AG09309 (cell line): ENCODE results near the gene POLDIP2.

Experiments
- DNase-seq: peaks from one replicate; pipeline ENCODE4 v3.0.0-alpha.2; 2010; ENCODE audit warnings: low read depth
- H3K4me3 ChIP-seq: 2 replicates; pipeline ENCODE4 v1.5.1; 2011; ENCODE audit warnings: mild to moderate bottlenecking, low read depth, low read length, moderate library complexity; ENCODE audit not compliant: control insufficient read depth
- CTCF ChIP-seq: IDR thresholded peaks from 2 replicates; pipeline ENCODE4 v1.5.1; 2011; ENCODE audit warnings: mild to moderate bottlenecking, low read depth, low read length, inconsistent platforms; ENCODE audit not compliant: insufficient read depth, control insufficient read depth; ENCODE audit errors: missing control alignments

Gene POLDIP2

DNA sequence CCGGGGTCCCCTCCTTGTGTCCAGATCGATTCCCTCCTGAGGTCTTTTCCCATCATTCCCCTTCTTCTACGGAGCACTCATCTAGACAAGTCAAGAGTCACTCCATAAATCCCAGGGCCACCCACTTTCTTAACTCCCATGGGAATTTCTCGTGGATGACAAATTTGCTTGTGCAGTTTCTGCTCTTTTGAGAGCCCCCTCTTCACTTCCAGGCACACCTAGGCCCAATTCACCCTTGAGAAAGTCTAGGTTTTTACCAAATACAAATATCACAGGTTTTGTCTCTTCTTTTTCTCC is 522 bp upstream of the POLDIP2 start:
- no peak for DNase-seq
- H3K4me3 ChIP-seq, result peak overlapping the region; percentile 79
- no peak for TF ChIP-seq CTCF

DNA sequence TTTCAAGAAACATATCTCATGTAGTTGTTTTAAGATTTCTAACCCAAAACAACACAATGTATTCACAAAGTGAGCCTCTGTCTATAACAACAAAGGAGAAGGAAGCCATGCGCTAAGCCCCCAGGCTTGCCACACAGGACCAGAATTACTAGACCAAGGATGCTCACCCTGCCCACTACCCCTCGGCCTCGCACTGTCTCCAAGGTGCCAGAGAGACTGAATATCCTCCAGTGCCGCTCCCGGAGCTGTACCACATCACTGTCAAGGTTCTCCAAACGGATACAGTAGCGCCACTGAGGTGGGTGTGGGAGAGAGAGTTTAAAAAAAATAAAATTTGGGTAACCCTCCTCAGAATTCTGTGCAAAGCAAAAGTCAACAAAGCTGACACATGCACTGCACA is 7.1 kb downstream of the POLDIP2 start:
- no peak for TF ChIP-seq CTCF
- H3K4me3 ChIP-seq, result no peak overlapping the region
- no peak for DNase-seq

DNA sequence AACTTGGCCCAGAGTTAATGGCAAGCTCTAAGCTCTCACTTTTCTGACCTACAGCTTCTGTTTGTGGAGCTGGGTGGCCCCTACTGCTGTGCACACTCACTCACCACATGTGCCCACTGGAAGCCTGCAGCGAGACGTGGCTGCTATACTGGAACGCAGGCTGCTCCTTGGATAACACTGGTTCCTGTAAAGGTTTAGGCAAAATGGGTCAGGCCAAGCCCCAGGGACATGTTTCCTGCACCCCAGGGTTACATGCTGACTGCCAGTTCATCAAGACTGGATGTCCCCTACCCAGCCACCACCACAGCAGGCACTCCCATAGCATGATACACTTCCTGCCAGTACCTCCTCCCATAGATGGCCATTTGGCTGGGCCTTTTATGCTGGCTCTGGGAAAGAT is 8.3 kb downstream of the POLDIP2 start:
- H3K4me3 ChIP-seq, result no peak overlapping the region
- DNase-seq, result no peak
- no peak for TF ChIP-seq CTCF

DNA sequence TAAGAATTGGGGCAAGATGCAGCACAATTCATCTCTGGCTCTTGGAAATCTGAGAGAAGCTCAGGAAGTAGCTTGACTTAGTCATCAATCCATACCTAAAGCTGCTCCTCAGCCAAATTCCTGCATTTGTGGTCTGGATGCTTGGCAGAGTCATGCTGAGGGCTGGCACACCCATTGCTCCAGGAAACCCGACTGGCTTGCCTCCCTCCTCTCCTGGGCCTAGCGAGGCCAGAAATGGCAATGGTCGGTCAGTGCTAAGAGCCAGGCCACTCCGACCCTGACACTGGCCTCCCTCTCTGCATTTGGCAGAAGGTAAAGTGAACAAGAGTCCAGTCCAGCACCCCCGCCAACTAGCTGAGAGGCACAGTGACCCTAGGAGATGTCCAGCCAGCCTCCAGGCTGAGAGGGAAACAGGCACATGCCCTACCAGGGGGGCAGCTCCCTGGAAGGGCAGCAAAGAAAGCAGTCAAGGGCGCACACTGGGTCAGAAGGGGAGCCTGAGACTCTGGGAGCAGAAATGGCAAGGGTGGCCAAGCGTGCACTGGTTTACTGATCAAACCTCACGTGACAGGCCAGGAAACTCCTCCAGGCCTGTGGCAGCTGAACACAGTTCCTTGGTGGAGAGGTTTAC is 10.0 kb downstream of the POLDIP2 start:
- peak; percentile 83 for DNase-seq
- TF ChIP-seq CTCF, result no peak
- no peak overlapping the region for H3K4me3 ChIP-seq

DNA sequence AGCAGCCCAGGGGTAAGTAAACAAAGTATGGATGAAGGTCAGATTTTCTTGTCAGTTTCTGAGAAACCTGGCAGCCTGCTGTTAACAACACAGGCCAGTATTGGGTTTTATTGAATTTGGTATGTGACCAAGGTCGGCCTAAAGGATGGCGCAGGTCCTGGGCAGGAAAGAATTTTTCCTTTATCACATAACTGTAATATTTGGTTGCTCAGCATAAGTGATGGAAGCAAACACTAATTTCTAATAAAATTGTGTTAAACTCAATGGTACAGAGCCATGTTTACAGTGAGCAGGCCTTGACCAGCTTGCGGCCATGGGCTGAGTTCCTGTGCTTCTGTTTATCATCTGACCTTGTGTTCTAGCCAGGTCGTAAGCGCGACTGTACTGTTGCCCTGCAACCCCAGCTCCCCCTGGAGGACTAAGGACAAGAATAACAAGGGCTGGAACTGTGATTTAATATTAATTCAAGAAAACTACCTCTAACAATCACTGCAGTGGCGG is 10.5 kb downstream of the POLDIP2 start:
- H3K4me3 ChIP-seq, result no peak overlapping the region
- TF ChIP-seq CTCF, result peak; percentile 36
- DNase-seq, result no peak

GRCh38 chr17:28346199-28346580 is 11.1 kb downstream of the POLDIP2 start:
- DNase-seq, result no peak
- TF ChIP-seq CTCF, result no peak
- no peak overlapping the region for H3K4me3 ChIP-seq
